GM13976 (cell line): Measurements from ENCODE around the gene DSCAML1.

Experiments used
- DNase-seq: peaks from one replicate; pipeline ENCODE4 v3.0.0; 2012; ENCODE audit warnings: low spot score
- CTCF ChIP-seq: IDR thresholded peaks from 2 replicates; pipeline ENCODE4 v1.5.1; 2012; ENCODE audit warnings: borderline replicate concordance, mild to moderate bottlenecking; ENCODE audit not compliant: insufficient read depth; ENCODE audit errors: extremely low read depth, missing control alignments, control extremely low read depth
- in situ Hi-C: fragments of 300-500 bp; cut with MboI; formaldehyde crosslinking; loops from one replicate; pipeline ENCODE4 v1.12.0; 2022; ENCODE audit warnings: low sequenced_read_pairs, mixed read lengths, inconsistent platforms; ENCODE audit not compliant: unreplicated experiment

DSCAML1 gene

DNA sequence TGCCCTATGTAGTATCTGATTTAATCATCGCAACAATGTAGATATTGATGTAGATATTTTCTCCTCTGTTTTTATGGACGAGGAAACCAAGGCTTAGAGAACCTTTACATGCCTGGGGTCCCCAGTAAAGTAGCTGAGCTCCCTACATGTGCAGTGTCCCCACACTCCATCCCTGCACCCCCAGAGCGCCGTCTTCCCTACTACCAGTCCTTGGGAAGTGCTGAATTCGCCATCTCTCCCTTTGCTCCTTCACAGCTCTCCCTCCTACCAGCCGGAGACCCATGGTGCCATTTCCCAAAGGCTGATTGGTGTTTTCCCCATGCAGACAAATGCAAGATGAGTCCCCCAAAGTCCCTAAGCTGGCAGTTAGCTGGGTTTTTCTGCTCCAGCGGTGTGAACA lies 383.4 kb downstream of the DSCAML1 start:
- in situ Hi-C loops: no loop called here
- no peak for TF ChIP-seq CTCF
- DNase-seq: no peak

DNA sequence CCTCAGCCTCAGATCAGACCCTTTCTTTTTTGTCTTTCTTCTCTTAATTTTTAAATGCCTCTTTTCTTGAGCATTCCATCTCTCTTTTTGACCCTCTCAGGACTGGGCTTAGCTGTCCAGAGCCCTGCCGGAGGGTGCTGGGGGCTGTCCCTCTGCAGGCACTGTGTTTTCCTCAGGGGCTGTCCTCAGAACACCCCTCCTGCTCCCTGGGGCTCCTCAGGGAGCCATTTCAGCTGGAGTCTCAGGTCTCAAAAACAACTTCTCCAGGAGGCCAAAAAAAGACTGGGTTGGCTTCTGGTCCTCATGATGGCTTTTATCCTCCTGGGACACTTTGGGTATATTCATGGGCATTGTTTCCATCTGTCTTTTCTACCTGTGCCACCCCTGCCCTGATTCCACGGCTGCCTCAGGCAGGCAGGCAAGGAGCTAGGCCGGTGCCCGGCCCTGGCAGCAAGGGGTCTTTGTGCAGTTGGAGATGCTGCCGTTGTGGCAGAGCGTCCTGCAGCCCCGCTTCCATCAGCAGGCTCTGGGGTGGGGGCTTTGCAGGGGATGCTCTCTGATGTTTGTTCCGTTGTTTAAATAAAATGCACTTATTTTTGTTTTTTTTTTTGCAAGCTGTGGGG lies 384.3 kb downstream of the DSCAML1 start:
- TF ChIP-seq CTCF: no peak
- in situ Hi-C loops: no loop called here
- no peak for DNase-seq

DNA sequence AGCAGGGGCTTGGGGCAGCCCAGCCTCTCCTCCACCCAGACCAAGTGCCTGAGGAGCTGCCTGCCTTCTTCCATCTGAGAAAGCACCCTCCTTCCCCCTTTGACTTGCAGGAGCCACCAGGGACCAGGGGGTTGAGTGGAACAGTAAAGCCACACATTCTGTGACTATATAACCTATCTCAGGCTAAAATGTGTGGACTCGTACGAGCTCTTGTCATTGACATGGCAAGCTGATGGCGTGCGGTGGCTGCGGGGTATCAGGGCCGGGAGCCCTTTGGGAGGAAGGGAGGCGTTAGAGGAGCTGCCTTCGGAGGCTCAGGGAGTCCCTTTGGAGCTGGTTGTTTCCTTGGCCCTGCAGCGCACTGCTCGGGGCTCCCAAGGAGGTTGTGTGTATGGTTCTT lies 384.8 kb downstream of the DSCAML1 start:
- TF ChIP-seq CTCF: no peak
- no peak for DNase-seq
- in situ Hi-C loops: no loop called here

GRCh38 chr11:117411736-117412135 lies 385.3 kb downstream of the DSCAML1 start:
- no peak for TF ChIP-seq CTCF
- DNase-seq: no peak
- in situ Hi-C loops: no loop called here

DNA sequence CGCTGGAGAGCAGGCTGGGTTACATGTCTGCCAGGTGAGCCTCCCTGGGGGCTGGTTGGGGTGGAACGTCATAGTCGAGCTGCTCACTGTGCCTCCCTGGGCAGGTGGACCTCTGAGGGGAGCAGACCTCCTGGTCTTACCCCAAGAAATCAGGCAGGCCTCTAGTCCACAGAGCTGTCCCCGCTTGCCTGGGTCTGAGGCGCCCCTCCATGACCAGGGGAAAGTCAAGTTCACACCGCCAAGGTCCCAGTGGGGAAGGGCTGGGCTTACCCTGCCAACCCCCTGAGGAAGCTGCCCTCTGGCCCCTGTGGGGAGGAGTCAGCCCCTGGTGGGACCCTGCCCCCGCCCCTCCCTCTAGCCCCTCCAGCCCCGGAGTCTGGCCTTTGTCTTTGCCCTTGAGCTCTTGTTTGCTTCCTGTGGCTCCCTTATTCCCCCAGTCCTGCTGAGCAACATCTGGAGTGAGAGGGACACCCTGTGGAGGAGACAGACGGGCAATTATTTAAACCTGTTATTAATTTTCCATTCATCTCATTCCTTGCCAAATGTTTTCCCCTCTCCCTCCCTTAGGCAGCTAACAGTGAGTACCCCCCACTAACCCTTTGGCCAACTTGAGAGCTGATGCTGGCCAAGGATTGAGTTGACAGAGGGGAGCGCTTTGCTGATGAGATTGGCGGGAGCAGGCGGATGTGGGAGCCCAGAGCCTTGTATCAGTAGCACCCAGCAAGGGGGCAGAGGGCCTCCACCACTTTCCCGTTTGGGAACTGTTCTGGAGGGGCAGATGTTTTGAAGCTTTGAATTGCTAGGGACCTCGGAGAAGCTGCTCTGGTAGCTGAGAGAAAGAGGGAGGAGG lies 385.9 kb downstream of the DSCAML1 start:
- DNase-seq: no peak
- no peak for TF ChIP-seq CTCF
- in situ Hi-C loops: no loop called here

DNA sequence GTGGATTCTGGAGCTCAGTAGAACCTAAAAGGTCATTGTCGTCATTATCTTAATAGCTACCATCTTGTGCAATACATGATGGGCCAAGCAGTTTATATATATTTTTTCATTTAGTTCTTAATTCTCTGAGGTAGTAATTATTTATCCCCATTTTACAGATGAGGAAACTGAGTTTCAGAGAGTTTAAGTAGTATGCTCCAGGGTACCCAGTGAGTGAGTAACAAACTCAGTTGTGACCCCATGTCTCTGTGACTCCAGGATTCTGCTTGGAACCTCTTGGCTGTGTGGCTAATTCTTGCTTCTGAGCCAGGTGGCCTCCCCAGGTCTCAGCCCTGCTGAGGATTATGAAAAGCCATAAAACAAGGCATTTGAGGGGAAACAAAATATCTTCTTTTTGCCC lies 386.8 kb downstream of the DSCAML1 start:
- no peak for DNase-seq
- TF ChIP-seq CTCF: no peak
- in situ Hi-C loops: no loop called here

DNA sequence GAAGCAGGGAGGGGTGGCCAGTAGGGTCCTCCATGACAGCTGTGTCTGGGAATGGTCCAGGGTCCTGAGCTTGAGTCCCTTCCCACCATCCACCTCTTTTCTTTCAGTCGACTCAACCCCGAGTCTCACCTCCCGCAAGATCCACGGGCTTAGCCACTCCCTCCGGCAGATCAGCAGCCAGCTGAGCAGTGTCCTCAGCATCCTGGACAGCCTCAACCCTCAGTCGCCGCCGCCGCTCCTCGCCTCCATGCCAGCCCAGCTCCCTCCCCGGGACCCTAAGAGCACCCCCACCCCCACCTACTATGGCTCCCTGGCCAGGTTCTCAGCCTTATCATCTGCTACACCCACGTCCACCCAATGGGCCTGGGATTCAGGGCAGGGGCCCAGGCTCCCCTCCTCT lies 387.5 kb downstream of the DSCAML1 start:
- DNase-seq: no peak
- no peak for TF ChIP-seq CTCF

More for the DNA sequence above, 387.5 kb downstream of the DSCAML1 start:
- in situ Hi-C loops: no loop called here
